SK-N-SH (cell line): Measurements from ENCODE around the gene STEAP3. TPM values are rescaled to one million over a fixed set of nuclear protein-coding genes. Genes with fewer than 3 reads are reported as not detected.
A peak's percentile ranks its signal among the peaks of the same experiment; 100 is the strongest.

ENCODE experiments used
- CTCF ChIA-PET: fragments of 300-600, 350-600 bp; formaldehyde crosslinking; extraction: SDS; loops from one replicate; lab custom pipeline; 2021; lab: Yijun Ruan, JAX
- POLR2A ChIA-PET: fragments of 350-600 bp; sonication (Branson Sonifier 250); formaldehyde crosslinking; extraction: SDS; loops from one replicate; lab custom pipeline; 2020; ENCODE audit warnings: antibody characterized with exemption, inconsistent platforms; lab: Yijun Ruan, JAX
- DNase-seq: peaks from one replicate; pipeline ENCODE4 v3.0.0; 2012
- H2AFZ ChIP-seq: fragments of 200-600 bp; sonication (generic); 2 replicates; pipeline ENCODE4 v1.8.1; 2016; ENCODE audit warnings: antibody characterized with exemption, mild to moderate bottlenecking, low read depth
- H3F3A ChIP-seq: fragments of 200-600 bp; sonication (generic); replicated peaks from 2 replicates; pipeline ENCODE3; 2016; ENCODE audit warnings: antibody characterized with exemption, mild to moderate bottlenecking; ENCODE audit not compliant: insufficient read depth
- H3K27ac ChIP-seq, 2 experiments: fragments of 200-500 bp in 1 of 2; fragments of 200-600 bp in 1 of 2; sonication (Bioruptor generic) in 1 of 2; sonication (generic), shearing (Covaris generic) in 1 of 2; 2 replicates each; pipeline versions ENCODE4 v1.5.1 to v1.6.1; 2014 to 2016; ENCODE audit warnings: low read depth in 2 of 2, inconsistent platforms in 1 of 2, low read length in 1 of 2, mild to moderate bottlenecking in 1 of 2, mixed read lengths in 1 of 2
- H3K27me3 ChIP-seq: fragments of 200-600 bp; sonication (generic), shearing (Covaris generic); 2 replicates; pipeline ENCODE4 v1.6.1; 2016; ENCODE audit warnings: mixed run types; ENCODE audit not compliant: insufficient read depth
- H3K36me3 ChIP-seq, 2 experiments: fragments of 200-500 bp in 1 of 2; fragments of 200-600 bp in 1 of 2; sonication (Bioruptor generic) in 1 of 2; sonication (generic) in 1 of 2; replicated peaks in 1 of 2; 2 replicates each; pipeline versions ENCODE3 to v1.5.1; 2014 to 2016; ENCODE audit warnings: low read length in 1 of 2, mild to moderate bottlenecking in 1 of 2; ENCODE audit not compliant: insufficient read depth in 2 of 2, control insufficient read depth in 1 of 2
- H3K4me1 ChIP-seq, 2 experiments: fragments of 200-500 bp in 1 of 2; fragments of 200-600 bp in 1 of 2; sonication (Bioruptor generic) in 1 of 2; sonication (generic), shearing (Covaris generic) in 1 of 2; 2 replicates each; pipeline versions ENCODE4 v1.5.1 to v1.6.1; 2014 to 2016; ENCODE audit warnings: low read depth in 1 of 2, low read length in 1 of 2, mixed run types in 1 of 2; ENCODE audit not compliant: insufficient read depth in 2 of 2, control insufficient read depth in 1 of 2
- H3K4me2 ChIP-seq: fragments of 200-600 bp; sonication (generic), shearing (Covaris generic); 2 replicates; pipeline ENCODE4 v1.6.1; 2017; ENCODE audit warnings: mixed run types
- H3K4me3 ChIP-seq, 2 experiments: fragments of 200-500 bp in 1 of 2; fragments of 200-600 bp in 1 of 2; sonication (Bioruptor generic) in 1 of 2; sonication (generic), shearing (Covaris generic) in 1 of 2; 2 replicates each; pipeline versions ENCODE4 v1.5.1 to v1.8.1; 2014 to 2016; ENCODE audit warnings: low read depth in 2 of 2, inconsistent platforms in 1 of 2, low read length in 1 of 2, mild to moderate bottlenecking in 1 of 2, mixed read lengths in 1 of 2, moderate library complexity in 1 of 2
- H3K79me2 ChIP-seq: fragments of 200-600 bp; sonication (generic); 2 replicates; pipeline ENCODE4 v1.8.1; 2017; ENCODE audit warnings: mild to moderate bottlenecking; ENCODE audit not compliant: insufficient read depth
- H3K9ac ChIP-seq: fragments of 200-600 bp; sonication (generic); 2 replicates; pipeline ENCODE4 v1.6.1; 2017; ENCODE audit warnings: mixed run types
- H3K9me2 ChIP-seq: fragments of 200-600 bp; sonication (generic); 2 replicates; pipeline ENCODE4 v1.6.1; 2017; ENCODE audit warnings: mixed run types
- H3K9me3 ChIP-seq: fragments of 200-600 bp; sonication (generic); 2 replicates; pipeline ENCODE4 v1.6.1; 2017; ENCODE audit warnings: mixed run types, mild to moderate bottlenecking, moderate library complexity
- H4K20me1 ChIP-seq: fragments of 200-600 bp; sonication (generic); 2 replicates; pipeline ENCODE4 v1.6.1; 2017; ENCODE audit warnings: mild to moderate bottlenecking, mixed run types; ENCODE audit not compliant: insufficient read depth
- CHD2 ChIP-seq: fragments of 150-350 bp; IDR thresholded peaks from 2 replicates; pipeline ENCODE4 v1.6.1; 2018; ENCODE audit warnings: low read length; ENCODE audit not compliant: partially characterized antibody
- ELF1 ChIP-seq: IDR thresholded peaks from 2 replicates; pipeline ENCODE4 v1.4.0; 2012
- FOSL2 ChIP-seq: IDR thresholded peaks from 2 replicates; pipeline ENCODE4 v1.4.0; 2012; ENCODE audit warnings: low read depth, mild to moderate bottlenecking, moderate library complexity, borderline replicate concordance
- FOXM1 ChIP-seq: IDR thresholded peaks from 2 replicates; pipeline ENCODE4 v1.4.0; 2012; ENCODE audit warnings: low read depth, mild to moderate bottlenecking
- GABPA ChIP-seq: IDR thresholded peaks from 2 replicates; pipeline ENCODE4 v1.4.0; 2012; ENCODE audit warnings: low read depth, mild to moderate bottlenecking
- GATA2 ChIP-seq: sonication (generic); formaldehyde crosslinking; IDR thresholded peaks from 2 replicates; pipeline ENCODE4 v1.5.0; 2020; ENCODE audit warnings: mild to moderate bottlenecking, missing genetic modification reagents
- IRF3 ChIP-seq: fragments of 150-350 bp; IDR thresholded peaks from 2 replicates; pipeline ENCODE4 v1.6.1; 2016; ENCODE audit warnings: mild to moderate bottlenecking, low read depth, low read length
- JUND ChIP-seq: IDR thresholded peaks from 2 replicates; pipeline ENCODE4 v1.4.0; 2012
- MAX ChIP-seq: IDR thresholded peaks from 2 replicates; pipeline ENCODE4 v1.4.0; 2012; ENCODE audit warnings: low read depth
- MEF2A ChIP-seq: IDR thresholded peaks from 2 replicates; pipeline ENCODE4 v1.4.0; 2012; ENCODE audit warnings: low read depth, borderline replicate concordance
- NFIC ChIP-seq: IDR thresholded peaks from 2 replicates; pipeline ENCODE4 v1.4.0; 2012; ENCODE audit warnings: borderline replicate concordance
- NRF1 ChIP-seq: IDR thresholded peaks from 2 replicates; pipeline ENCODE4 v1.6.1; 2012; ENCODE audit warnings: low read depth, mild to moderate bottlenecking, low read length
- RAD21 ChIP-seq: IDR thresholded peaks from 2 replicates; pipeline ENCODE4 v1.6.1; 2012; ENCODE audit warnings: mild to moderate bottlenecking, low read length
- RCOR1 ChIP-seq: fragments of 150-350 bp; IDR thresholded peaks from 2 replicates; pipeline ENCODE4 v1.6.1; 2017; ENCODE audit warnings: antibody characterized with exemption, low read length
- RFX5 ChIP-seq: IDR thresholded peaks from 2 replicates; pipeline ENCODE4 v1.6.1; 2012; ENCODE audit warnings: mild to moderate bottlenecking, improper control_type of control experiment, low read length
- RXRA ChIP-seq: IDR thresholded peaks from 2 replicates; pipeline ENCODE4 v1.4.0; 2012; ENCODE audit warnings: low read depth, mild to moderate bottlenecking, borderline replicate concordance
- SIN3A ChIP-seq: IDR thresholded peaks from 2 replicates; pipeline ENCODE4 v1.6.1; 2012; ENCODE audit warnings: low read depth, mild to moderate bottlenecking, low read length, moderate library complexity, borderline replicate concordance
- TEAD4 ChIP-seq: IDR thresholded peaks from 2 replicates; pipeline ENCODE4 v1.4.0; 2012; ENCODE audit warnings: mild to moderate bottlenecking, borderline replicate concordance; ENCODE audit not compliant: insufficient read depth
- USF1 ChIP-seq: IDR thresholded peaks from 2 replicates; pipeline ENCODE4 v1.4.0; 2012; ENCODE audit warnings: low read depth, borderline replicate concordance
- WGBS: methylation state at CpG from one replicate; pipeline ENCODE4 v1.1.6; 2017; ENCODE audit warnings: low lambda C conversion rate; 5-methylcytosine and 5-hydroxymethylcytosine counted together
- polyA plus RNA-seq, 3 experiments: library from polyadenylated mRNA; depleted of rRNA; stranded (reverse); fragments of >200 nt; gene quantifications; 2 replicates each; pipeline ENCODE4 v1.2.3, GENCODE V29; 2012

Gene STEAP3
- polyA plus RNA-seq, 1 of the 3 experiments (the other 2 are of a cell fraction), result 30.6 TPM

- no peaks in the 10 kb centered on the region for H3K9me3 ChIP-seq
- ChIA-PET POLR2A (no interaction called here), CTCF (no interaction called here)
- no peaks in the 10 kb centered on the region for H4K20me1 ChIP-seq
- H3K9ac ChIP-seq, result no peak overlapping the region
- no peaks in the 10 kb centered on the region for H3K79me2 ChIP-seq
- peaks cover 0 to 2% of the 10 kb centered on the region in 2 experiments; a peak in 2 of 4 replicates for H3K4me1 ChIP-seq
- WGBS, result 71% methylated on average over 7 of the region's 7 CpGs
- H3K27me3 ChIP-seq, result no peaks in the 10 kb centered on the region
- H2AFZ ChIP-seq, result no peak overlapping the region
- no peaks in the 10 kb centered on the region for H3K36me3 ChIP-seq
- no peak overlapping the region for H3K27ac ChIP-seq
- no peak for DNase-seq
- no peak for TF ChIP-seq MEF2A
- peak; percentile 11; the same call in 1 of the 2 replicates for TF ChIP-seq FOSL2
- TF ChIP-seq MAX, result peak; percentile 15; the same call in 1 of the 2 replicates
- H3K4me2 ChIP-seq, result no peak overlapping the region
- H3K9me2 ChIP-seq, result no peaks in the 10 kb centered on the region
- H3K4me3 ChIP-seq, result no peak overlapping the region
- H3F3A ChIP-seq, result no peaks in the 10 kb centered on the region
Observed at GRCh38 chr2:119184512-119184911, 39.1 kb upstream of the STEAP3 start.

GRCh38 chr2:119190321-119191111, 33.1 kb upstream of the STEAP3 start:
- 38% methylated on average over 7 of the region's 8 CpGs for WGBS
- Histone ChIP-seq H3K4me2 (no peak overlapping the region), H3F3A (no peaks in the 10 kb centered on the region), H3K79me2 (no peaks in the 10 kb centered on the region), H2AFZ (no peak overlapping the region), H3K4me1 (no peaks in the 10 kb centered on the region), H3K27me3 (no peaks in the 10 kb centered on the region), H3K9me2 (no peaks in the 10 kb centered on the region), H4K20me1 (no peaks in the 10 kb centered on the region), H3K36me3 (no peaks in the 10 kb centered on the region), H3K27ac (no peak overlapping the region), H3K4me3 (no peak overlapping the region), H3K9ac (no peak overlapping the region), H3K9me3 (no peaks in the 10 kb centered on the region)
- POLR2A ChIA-PET, result no interaction called here
- CTCF ChIA-PET, result no interaction called here
- TF ChIP-seq FOSL2 (no peak), SIN3A (no peak), FOXM1 (no peak), RFX5 (no peak), JUND (no peak), CHD2 (no peak), ELF1 (no peak), GABPA (no peak), NFIC (no peak), GATA2 (no peak), RCOR1 (no peak), RAD21 (no peak), IRF3 (no peak), USF1 (no peak), RXRA (no peak), NRF1 (no peak), TEAD4 (no peak)
- no peak for DNase-seq
